COLO668 (cell line): ENCODE measurements around the gene AFAP1.

Experiments
- DNase-seq: peaks from one replicate; lab custom pipeline; 2025; ENCODE audit not compliant: unreplicated experiment; lab: John Stamatoyannopoulos, UW

AFAP1 gene

GRCh38 chr4:7808752-7809151 is 130.9 kb downstream of the AFAP1 start:
- DNase-seq: no peak

- DNase-seq: no peak
These were observed 131.5 kb downstream of the AFAP1 start for GRCh38 chr4:7808181-7808580.

GRCh38 chr4:7807351-7807921 is 132.2 kb downstream of the AFAP1 start:
- DNase-seq: no peak

GRCh38 chr4:7806338-7807090 is 133.1 kb downstream of the AFAP1 start:
- DNase-seq: no peak

- no peak for DNase-seq
These were observed 133.9 kb downstream of the AFAP1 start for GRCh38 chr4:7805533-7806337.

- DNase-seq: no peak
These were observed 134.8 kb downstream of the AFAP1 start for GRCh38 chr4:7804756-7805385.

GRCh38 chr4:7803992-7804755 is 135.5 kb downstream of the AFAP1 start:
- DNase-seq: peak; percentile 75

GRCh38 chr4:7803371-7803770 is 136.3 kb downstream of the AFAP1 start:
- no peak for DNase-seq

GRCh38 chr4:7802093-7802726 is 137.5 kb downstream of the AFAP1 start:
- DNase-seq: peak; percentile 69

GRCh38 chr4:7801641-7802040 is 138.0 kb downstream of the AFAP1 start:
- no peak for DNase-seq

- no peak for DNase-seq
These were observed 138.7 kb downstream of the AFAP1 start for GRCh38 chr4:7801001-7801400.

- no peak for DNase-seq
These were observed 139.3 kb downstream of the AFAP1 start for GRCh38 chr4:7800410-7800809.

- DNase-seq: no peak
These were observed 139.9 kb downstream of the AFAP1 start for GRCh38 chr4:7799736-7800135.

- no peak for DNase-seq
These were observed 140.4 kb downstream of the AFAP1 start for GRCh38 chr4:7799306-7799705.

- DNase-seq: no peak
These were observed 141.3 kb downstream of the AFAP1 start for GRCh38 chr4:7798178-7798995.

- DNase-seq: no peak
These were observed 142.3 kb downstream of the AFAP1 start for GRCh38 chr4:7797330-7797729.

- DNase-seq: no peak
These were observed 143.7 kb downstream of the AFAP1 start for GRCh38 chr4:7795983-7796382.

- no peak for DNase-seq
These were observed 146.5 kb downstream of the AFAP1 start for GRCh38 chr4:7793186-7793585.

- no peak for DNase-seq
These were observed 147.0 kb downstream of the AFAP1 start for GRCh38 chr4:7792616-7793015.

GRCh38 chr4:7790999-7791398 is 148.7 kb downstream of the AFAP1 start:
- no peak for DNase-seq
